NB4 (cell line): ENCODE results near the gene CAMK4.

Experiments used
- MAX ChIP-seq: IDR thresholded peaks from 2 replicates; pipeline ENCODE4 v1.6.1; 2011; ENCODE audit warnings: low read depth, low read length
- MYC ChIP-seq: IDR thresholded peaks from 2 replicates; pipeline ENCODE4 v1.6.1; 2011; ENCODE audit warnings: low read depth, low read length
- POLR2A ChIP-seq: IDR thresholded peaks from 2 replicates; pipeline ENCODE4 v1.6.1; 2011; ENCODE audit warnings: mild to moderate bottlenecking; ENCODE audit not compliant: insufficient read length; ENCODE audit errors: extremely low read depth
- TF ChIP-seq, protein P1 (sequence below): IDR thresholded peaks from one replicate; pipeline ENCODE4 v1.5.1; 2012; ENCODE audit warnings: low read depth, low read length

GRCh38 chr5:111284825-111285224 is 60.6 kb downstream of the CAMK4 start:
- TF ChIP-seq POLR2A (no peak), MYC (no peak), MAX (no peak)
- TF ChIP-seq, protein P1, sequence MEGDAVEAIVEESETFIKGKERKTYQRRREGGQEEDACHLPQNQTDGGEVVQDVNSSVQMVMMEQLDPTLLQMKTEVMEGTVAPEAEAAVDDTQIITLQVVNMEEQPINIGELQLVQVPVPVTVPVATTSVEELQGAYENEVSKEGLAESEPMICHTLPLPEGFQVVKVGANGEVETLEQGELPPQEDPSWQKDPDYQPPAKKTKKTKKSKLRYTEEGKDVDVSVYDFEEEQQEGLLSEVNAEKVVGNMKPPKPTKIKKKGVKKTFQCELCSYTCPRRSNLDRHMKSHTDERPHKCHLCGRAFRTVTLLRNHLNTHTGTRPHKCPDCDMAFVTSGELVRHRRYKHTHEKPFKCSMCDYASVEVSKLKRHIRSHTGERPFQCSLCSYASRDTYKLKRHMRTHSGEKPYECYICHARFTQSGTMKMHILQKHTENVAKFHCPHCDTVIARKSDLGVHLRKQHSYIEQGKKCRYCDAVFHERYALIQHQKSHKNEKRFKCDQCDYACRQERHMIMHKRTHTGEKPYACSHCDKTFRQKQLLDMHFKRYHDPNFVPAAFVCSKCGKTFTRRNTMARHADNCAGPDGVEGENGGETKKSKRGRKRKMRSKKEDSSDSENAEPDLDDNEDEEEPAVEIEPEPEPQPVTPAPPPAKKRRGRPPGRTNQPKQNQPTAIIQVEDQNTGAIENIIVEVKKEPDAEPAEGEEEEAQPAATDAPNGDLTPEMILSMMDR, result no peak
